Measurements from ENCODE around the gene GPR35. TPM values are rescaled to one million over a fixed set of nuclear protein-coding genes. Genes with fewer than 3 reads are reported as not detected.
A peak's percentile ranks its signal among the peaks of the same experiment; 100 is the strongest.

The GPR35 gene
- total and polyA plus RNA-seq, 2 of the 13 experiments (the other 11 are each of a cell fraction or from before 2014, with no cell fraction given): 27.1 to 44.2 TPM

GRCh38 chr2:240579771-240580614 is 45.3 kb upstream of the GPR35 start (continued):
- TF ChIP-seq ZNF431 (CRISPR knock-in tag; IDR thresholded peaks at IDR 0.05; ENCODE audit: borderline replicate concordance, low read depth) (no peak; the same call in 1 of the 2 replicates), ZNF841 (CRISPR knock-in tag; IDR thresholded peaks at IDR 0.05; ENCODE audit: borderline replicate concordance) (no peak), ZNF589 (CRISPR knock-in tag; conservative IDR thresholded peaks at IDR 0.05) (peak; percentile 58; the same call in 1 of the 2 replicates), DRAP1 (CRISPR knock-in tag; IDR thresholded peaks at IDR 0.05) (peak; percentile 63), RBAK (CRISPR knock-in tag; IDR thresholded peaks at IDR 0.05) (no peak), ZNF484 (CRISPR knock-in tag; IDR thresholded peaks at IDR 0.05; ENCODE audit: borderline replicate concordance, low read depth) (no peak), ZNF816 (CRISPR knock-in tag; IDR thresholded peaks at IDR 0.05; ENCODE audit: borderline replicate concordance) (no peak; the same call in 1 of the 2 replicates), TGIF2 (CRISPR knock-in tag; IDR thresholded peaks at IDR 0.05) (peak; percentile 87), FOSL2 (CRISPR knock-in tag; IDR thresholded peaks at IDR 0.05) (peak; percentile 96), ZC3H13 (CRISPR knock-in tag; IDR thresholded peaks at IDR 0.05) (0 out of 2 replicates have a peak, but pooled peaks have one; percentile 42), ZBTB2 (CRISPR knock-in tag; IDR thresholded peaks at IDR 0.05; ENCODE audit: low read depth) (0 out of 2 replicates have a peak, but pooled peaks have one; percentile 50), MXI1 (IDR thresholded peaks at IDR 0.05; ENCODE audit: borderline replicate concordance, low read depth, low read length) (peak; percentile 96), NCOA1 (CRISPR knock-in tag; IDR thresholded peaks at IDR 0.05) (0 out of 2 replicates have a peak, but pooled peaks have one; percentile 41), MATR3 (CRISPR knock-in tag; IDR thresholded peaks at IDR 0.05) (no peak), MED8 (CRISPR knock-in tag; IDR thresholded peaks at IDR 0.05; ENCODE audit: insufficient replicate concordance) (peak; percentile 61), RXRB (CRISPR knock-in tag; IDR thresholded peaks at IDR 0.05; ENCODE audit: borderline replicate concordance) (peak; percentile 73), ZNF232 (CRISPR knock-in tag; IDR thresholded peaks at IDR 0.05; ENCODE audit: borderline replicate concordance) (0 out of 2 replicates have a peak, but pooled peaks have one; percentile 72), NR2F1 (CRISPR knock-in tag; IDR thresholded peaks at IDR 0.05) (peak in 1 of 2 experiments; percentile 48; a peak in 2 of 4 replicates), SIX4 (CRISPR knock-in tag; IDR thresholded peaks at IDR 0.05) (no peak), GABPA (IDR thresholded peaks at IDR 0.05; ENCODE audit: low read depth, low read length) (no peak), GABPA (CRISPR knock-in tag; IDR thresholded peaks at IDR 0.05; ENCODE audit: low read depth) (no peak), SKIL (CRISPR knock-in tag; IDR thresholded peaks at IDR 0.05; ENCODE audit: borderline replicate concordance) (no peak; the same call in 1 of the 2 replicates)
- TF ChIP-seq, protein P1, sequence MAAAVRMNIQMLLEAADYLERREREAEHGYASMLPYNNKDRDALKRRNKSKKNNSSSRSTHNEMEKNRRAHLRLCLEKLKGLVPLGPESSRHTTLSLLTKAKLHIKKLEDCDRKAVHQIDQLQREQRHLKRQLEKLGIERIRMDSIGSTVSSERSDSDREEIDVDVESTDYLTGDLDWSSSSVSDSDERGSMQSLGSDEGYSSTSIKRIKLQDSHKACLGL (CRISPR knock-in tag; IDR thresholded peaks at IDR 0.05): peak; percentile 85
- TF ChIP-seq, protein P2, sequence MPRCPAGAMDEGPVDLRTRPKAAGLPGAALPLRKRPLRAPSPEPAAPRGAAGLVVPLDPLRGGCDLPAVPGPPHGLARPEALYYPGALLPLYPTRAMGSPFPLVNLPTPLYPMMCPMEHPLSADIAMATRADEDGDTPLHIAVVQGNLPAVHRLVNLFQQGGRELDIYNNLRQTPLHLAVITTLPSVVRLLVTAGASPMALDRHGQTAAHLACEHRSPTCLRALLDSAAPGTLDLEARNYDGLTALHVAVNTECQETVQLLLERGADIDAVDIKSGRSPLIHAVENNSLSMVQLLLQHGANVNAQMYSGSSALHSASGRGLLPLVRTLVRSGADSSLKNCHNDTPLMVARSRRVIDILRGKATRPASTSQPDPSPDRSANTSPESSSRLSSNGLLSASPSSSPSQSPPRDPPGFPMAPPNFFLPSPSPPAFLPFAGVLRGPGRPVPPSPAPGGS (CRISPR knock-in tag; IDR thresholded peaks at IDR 0.05): 0 out of 2 replicates have a peak, but pooled peaks have one; percentile 24
